Nephron (organoid): Measurements from ENCODE around the gene KCNRG.
A peak's percentile ranks its signal among the peaks of the same experiment; 100 is the strongest.

Experiments
- H3K27ac Mint-ChIP-seq, 3 experiments: 2 replicates each; pipeline ENCODE4 v1.8.0; 2020; ENCODE audit warnings: mixed read lengths in 3 of 3, mild to moderate bottlenecking in 2 of 3, moderate library complexity in 1 of 3
- H3K27me3 Mint-ChIP-seq: 2 replicates; pipeline ENCODE4 v1.8.0; 2021; ENCODE audit warnings: low read depth, mild to moderate bottlenecking, moderate library complexity, mixed read lengths
- H3K36me3 Mint-ChIP-seq: 2 replicates; pipeline ENCODE4 v1.8.0; 2020; ENCODE audit warnings: low read depth, mixed read lengths
- H3K4me1 Mint-ChIP-seq: 2 replicates; pipeline ENCODE4 v1.8.0; 2020; ENCODE audit warnings: mixed read lengths
- H3K4me3 Mint-ChIP-seq, 3 experiments: 2 replicates each; pipeline ENCODE4 v1.8.0; 2020; ENCODE audit warnings: mild to moderate bottlenecking in 3 of 3, mixed read lengths in 3 of 3, moderate library complexity in 2 of 3
- H3K9me3 Mint-ChIP-seq: 2 replicates; pipeline ENCODE4 v1.8.0; 2020; ENCODE audit warnings: mixed read lengths
- CTCF ChIP-seq, 3 experiments: fragments of 200-600 bp; sonication (generic); IDR thresholded peaks; one replicate each; pipeline ENCODE4 v1.5.0; 2021; ENCODE audit warnings: antibody characterized with exemption in 3 of 3; ENCODE audit not compliant: unreplicated experiment in 3 of 3

Gene KCNRG

GRCh38 chr13:50015750-50016149 lies 506 bp downstream of the KCNRG start:
- Mint-ChIP-seq H3K4me3 (no peak overlapping the region), H3K36me3 (peaks cover 85% of the 10 kb centered on the region), H3K27me3 (no peaks in the 10 kb centered on the region), H3K9me3 (no peaks in the 10 kb centered on the region), H3K27ac (peak overlapping the region; percentile 44 to 88 (median 65)), H3K4me1 (peaks cover 39% of the 10 kb centered on the region)
- no peak for TF ChIP-seq CTCF (IDR thresholded peaks at IDR 0.05; ENCODE audit: unreplicated experiment in 3 of 3)

GRCh38 chr13:50016444-50016843 lies 1.2 kb downstream of the KCNRG start:
- no peaks in the 10 kb centered on the region for H3K27me3 Mint-ChIP-seq
- no peak for TF ChIP-seq CTCF (IDR thresholded peaks at IDR 0.05; ENCODE audit: unreplicated experiment in 3 of 3)
- H3K9me3 Mint-ChIP-seq, result no peaks in the 10 kb centered on the region
- H3K4me3 Mint-ChIP-seq, result no peak overlapping the region
- peaks cover 39% of the 10 kb centered on the region for H3K4me1 Mint-ChIP-seq
- H3K36me3 Mint-ChIP-seq, result peaks cover 78% of the 10 kb centered on the region
- H3K27ac Mint-ChIP-seq, result peak overlapping the region; percentile 44 to 88 (median 65)

- peaks cover 73% of the 10 kb centered on the region for H3K36me3 Mint-ChIP-seq
- no peak overlapping the region for H3K4me3 Mint-ChIP-seq
- TF ChIP-seq CTCF (IDR thresholded peaks at IDR 0.05; ENCODE audit: unreplicated experiment in 3 of 3), result no peak
- H3K9me3 Mint-ChIP-seq, result no peaks in the 10 kb centered on the region
- no peak overlapping the region for H3K27ac Mint-ChIP-seq
- H3K27me3 Mint-ChIP-seq, result no peaks in the 10 kb centered on the region
- peaks cover 36% of the 10 kb centered on the region for H3K4me1 Mint-ChIP-seq
Measured at GRCh38 chr13:50017819-50018218, 2.6 kb downstream of the KCNRG start.

GRCh38 chr13:50025436-50025835 lies 10.2 kb downstream of the KCNRG start:
- Mint-ChIP-seq H3K27me3 (no peaks in the 10 kb centered on the region), H3K4me1 (no peaks in the 10 kb centered on the region), H3K4me3 (no peak overlapping the region), H3K27ac (peak overlapping the region in 1 of 3 experiments; percentile 64), H3K9me3 (no peaks in the 10 kb centered on the region), H3K36me3 (peaks cover 31% of the 10 kb centered on the region)
- no peak for TF ChIP-seq CTCF (IDR thresholded peaks at IDR 0.05; ENCODE audit: unreplicated experiment in 3 of 3)

- Mint-ChIP-seq H3K4me3 (no peak overlapping the region), H3K36me3 (peaks cover 27% of the 10 kb centered on the region), H3K9me3 (no peaks in the 10 kb centered on the region)
Measured at GRCh38 chr13:50026788-50027473, 11.7 kb downstream of the KCNRG start.

More at GRCh38 chr13:50026788-50027473, 11.7 kb downstream of the KCNRG start:
- H3K4me1 Mint-ChIP-seq, result no peaks in the 10 kb centered on the region
- peak overlapping the region in 2 of 3 experiments; percentile 12 to 18 for H3K27ac Mint-ChIP-seq
- no peak for TF ChIP-seq CTCF (IDR thresholded peaks at IDR 0.05; ENCODE audit: unreplicated experiment in 3 of 3)
- no peaks in the 10 kb centered on the region for H3K27me3 Mint-ChIP-seq
